GM21528 (cell line): ENCODE measurements around the gene OR5AN1.

ENCODE experiments used
- ATAC-seq: cut with Tn5 transposase; IDR thresholded peaks from one replicate; pipeline ENCODE4 v1.9.1; 2021; ENCODE audit warnings: mild to moderate bottlenecking, moderate library complexity; ENCODE audit not compliant: unreplicated experiment, low FRiP score

Gene OR5AN1

DNA sequence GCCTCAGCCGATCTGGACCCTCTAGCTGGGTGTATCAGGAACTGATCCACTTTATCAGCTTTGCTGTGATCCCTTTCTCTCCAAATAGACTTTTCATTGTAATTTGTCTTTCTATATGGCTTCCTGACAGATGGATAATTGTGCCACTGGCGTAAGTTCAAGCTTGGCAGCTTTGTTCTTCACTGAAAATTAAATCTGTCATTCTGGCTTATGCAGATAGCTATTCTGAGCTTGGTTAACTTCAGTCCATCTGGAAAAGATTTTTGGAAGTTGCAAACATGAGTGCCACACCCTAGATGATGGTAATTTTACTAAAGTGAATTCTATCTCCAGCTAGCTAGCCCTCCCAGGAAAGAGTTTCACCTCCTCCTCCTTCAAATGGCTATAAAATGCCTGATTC, 59.5 kb downstream of the OR5AN1 start:
- ATAC-seq = no peak
